Trophoblast cell (in vitro differentiated cells and primary cell): ENCODE results near the gene DISP2.

Experiments
- DNase-seq, 2 donors: peaks; one replicate each; pipeline ENCODE4 v3.0.0-alpha.2; 2016
- H2AFZ ChIP-seq: 2 replicates; pipeline ENCODE4 v1.6.1; 2013; ENCODE audit warnings: low read length, moderate library complexity, mild to moderate bottlenecking; ENCODE audit not compliant: insufficient read depth, poor library complexity
- H2AK5ac ChIP-seq: 2 replicates; pipeline ENCODE4 v1.6.1; 2013; ENCODE audit warnings: mild to moderate bottlenecking, low read length
- H2BK120ac ChIP-seq: 2 replicates; pipeline ENCODE4 v1.6.1; 2013; ENCODE audit warnings: low read length, mild to moderate bottlenecking, moderate library complexity; ENCODE audit not compliant: insufficient read depth, poor library complexity
- H2BK12ac ChIP-seq: 2 replicates; pipeline ENCODE4 v1.6.1; 2013; ENCODE audit warnings: mild to moderate bottlenecking, low read length, moderate library complexity
- H2BK5ac ChIP-seq: 2 replicates; pipeline ENCODE4 v1.6.1; 2013; ENCODE audit warnings: low read length, low read depth, moderate library complexity, mild to moderate bottlenecking; ENCODE audit not compliant: poor library complexity
- H3K14ac ChIP-seq: 2 replicates; pipeline ENCODE4 v1.6.1; 2013; ENCODE audit warnings: mild to moderate bottlenecking, low read length
- H3K18ac ChIP-seq: 2 replicates; pipeline ENCODE4 v1.6.1; 2013; ENCODE audit warnings: mild to moderate bottlenecking, low read length
- H3K23ac ChIP-seq: 2 replicates; pipeline ENCODE4 v1.6.1; 2013; ENCODE audit warnings: low read length
- H3K27ac ChIP-seq: 2 replicates; pipeline ENCODE4 v1.5.1; 2013; ENCODE audit warnings: low read depth, mild to moderate bottlenecking, inconsistent platforms, low read length, moderate library complexity
- H3K27me3 ChIP-seq: 2 replicates; pipeline ENCODE4 v1.6.1; 2013; ENCODE audit warnings: inconsistent platforms, mild to moderate bottlenecking, low read length, moderate library complexity; ENCODE audit not compliant: insufficient read depth
- H3K36me3 ChIP-seq, 2 experiments: 1 replicate in 1 of 2; 2 replicates in 1 of 2; pipeline ENCODE4 v1.6.1; 2013; ENCODE audit warnings: low read length in 2 of 2, mild to moderate bottlenecking in 2 of 2, moderate library complexity in 1 of 2; ENCODE audit not compliant: insufficient read depth in 2 of 2, control insufficient read depth in 1 of 2
- H3K4ac ChIP-seq: 2 replicates; pipeline ENCODE4 v1.6.1; 2013; ENCODE audit warnings: low read depth, mild to moderate bottlenecking, low read length, moderate library complexity
- H3K4me1 ChIP-seq, 2 experiments: 1 replicate in 1 of 2; 2 replicates in 1 of 2; pipeline ENCODE4 v1.6.1; 2013; ENCODE audit warnings: low read length in 2 of 2, mild to moderate bottlenecking in 2 of 2, moderate library complexity in 1 of 2; ENCODE audit not compliant: insufficient read depth in 2 of 2, control insufficient read depth in 1 of 2
- H3K4me2 ChIP-seq: 2 replicates; pipeline ENCODE4 v1.6.1; 2013; ENCODE audit warnings: inconsistent platforms, mild to moderate bottlenecking, low read length, moderate library complexity
- H3K4me3 ChIP-seq: 2 replicates; pipeline ENCODE4 v1.5.1; 2013; ENCODE audit warnings: mild to moderate bottlenecking, low read depth, low read length, inconsistent platforms
- H3K79me1 ChIP-seq: one replicate; pipeline ENCODE4 v1.6.1; 2013; ENCODE audit warnings: low read length
- H3K79me2 ChIP-seq: 2 replicates; pipeline ENCODE4 v1.6.1; 2013; ENCODE audit warnings: low read length, mild to moderate bottlenecking; ENCODE audit not compliant: control insufficient read depth, insufficient read depth, poor library complexity
- H3K9ac ChIP-seq: 2 replicates; pipeline ENCODE4 v1.6.1; 2013; ENCODE audit warnings: mild to moderate bottlenecking, low read length
- H3K9me3 ChIP-seq: 2 replicates; pipeline ENCODE4 v1.6.1; 2013; ENCODE audit warnings: low read depth, mild to moderate bottlenecking, control low read depth, inconsistent platforms, low read length; ENCODE audit not compliant: insufficient read depth
- H4K12ac ChIP-seq: 2 replicates; pipeline ENCODE4 v1.6.1; 2013; ENCODE audit warnings: low read depth, mild to moderate bottlenecking, low read length, moderate library complexity
- H4K8ac ChIP-seq: 2 replicates; pipeline ENCODE4 v1.6.1; 2013; ENCODE audit warnings: low read depth, mild to moderate bottlenecking, low read length, moderate library complexity
- H4K91ac ChIP-seq: one replicate; pipeline ENCODE4 v1.6.1; 2013; ENCODE audit warnings: low read depth, mild to moderate bottlenecking, low read length, moderate library complexity
- WGBS: extraction: QIAGEN DNeasy Blood & Tissue Kit; methylation state at CpG from one replicate; pipeline ENCODE4 v1.1.7; 2013; ENCODE audit warnings: missing lambda C conversion rate; ENCODE audit not compliant: insufficient read length, insufficient coverage; ENCODE audit errors: extremely low coverage; 5-methylcytosine and 5-hydroxymethylcytosine counted together

The DISP2 gene

GRCh38 chr15:40310993-40311392 is 47.0 kb upstream of the DISP2 start:
- no peak overlapping the region for H3K4ac ChIP-seq
- no peak overlapping the region for H3K23ac ChIP-seq
- H3K4me2 ChIP-seq = no peak overlapping the region
- no peak overlapping the region for H3K18ac ChIP-seq
- H3K9me3 ChIP-seq = no peaks in the 10 kb centered on the region
- H4K91ac ChIP-seq = no peak overlapping the region
- no peak overlapping the region for H2AK5ac ChIP-seq
- H2BK120ac ChIP-seq = no peak overlapping the region
- no peak overlapping the region for H3K14ac ChIP-seq
- no peak overlapping the region for H3K27ac ChIP-seq
- no peak overlapping the region for H2BK5ac ChIP-seq
- H3K4me1 ChIP-seq = peaks cover 7 to 12% of the 10 kb centered on the region in 2 experiments
- no peak overlapping the region for H4K12ac ChIP-seq
- no peak overlapping the region for H4K8ac ChIP-seq
- H3K9ac ChIP-seq = no peak overlapping the region
- no peak overlapping the region for H2AFZ ChIP-seq
- whole genome bisulfite sequencing = no CpG with 5 or more reads among the region's 3 CpGs
- no peaks in the 10 kb centered on the region for H3K36me3 ChIP-seq
- no peak overlapping the region for H3K4me3 ChIP-seq
- H2BK12ac ChIP-seq = no peak overlapping the region
- no peaks in the 10 kb centered on the region for H3K79me2 ChIP-seq
- DNase-seq = no peak
- no peaks in the 10 kb centered on the region for H3K27me3 ChIP-seq
- H3K79me1 ChIP-seq = no peaks in the 10 kb centered on the region

DNA sequence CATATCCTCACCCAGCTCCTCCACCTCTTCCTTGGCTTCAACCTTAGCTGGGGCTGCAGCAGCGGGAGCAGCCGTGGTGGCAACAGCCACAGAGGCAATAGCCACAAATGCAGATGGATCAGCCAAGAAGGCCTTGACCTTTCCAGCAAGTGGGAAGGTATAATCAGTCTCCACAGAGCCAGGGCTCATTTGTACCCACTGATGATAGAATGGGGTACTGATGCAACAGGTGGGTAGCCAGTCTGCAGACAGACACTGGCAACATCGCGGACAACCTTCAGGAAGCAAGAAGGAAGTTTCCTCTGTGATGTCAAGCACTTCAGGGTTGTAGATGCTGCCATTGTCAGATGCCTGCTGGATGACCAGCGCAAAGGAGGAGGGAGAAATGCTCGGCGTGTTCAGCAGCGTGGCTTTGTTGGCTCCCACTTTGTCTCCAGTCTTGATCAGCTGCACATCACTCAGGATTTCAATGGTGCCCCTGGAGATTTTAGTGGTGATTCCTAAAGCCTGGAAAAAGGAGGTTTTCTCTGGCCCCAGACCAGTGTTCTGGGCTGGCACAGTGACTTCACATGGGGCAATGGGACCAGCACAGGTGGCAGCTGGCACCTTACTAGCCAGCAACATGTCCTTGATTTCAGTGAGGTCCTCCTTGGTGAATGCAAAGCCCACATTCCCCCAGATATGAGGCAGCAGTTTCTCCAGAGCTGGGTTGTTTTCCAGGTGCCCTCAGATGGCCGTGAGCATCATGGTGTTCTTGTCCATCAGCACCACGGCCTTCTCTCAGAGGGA is 45.5 kb upstream of the DISP2 start:
- H3K36me3 ChIP-seq = no peaks in the 10 kb centered on the region
- no peak overlapping the region for H2AK5ac ChIP-seq
- H4K12ac ChIP-seq = no peak overlapping the region
- H4K8ac ChIP-seq = no peak overlapping the region
- H3K27me3 ChIP-seq = no peaks in the 10 kb centered on the region
- H3K18ac ChIP-seq = no peak overlapping the region
- no peak overlapping the region for H2AFZ ChIP-seq
- no peaks in the 10 kb centered on the region for H3K79me1 ChIP-seq
- no peak overlapping the region for H3K4ac ChIP-seq
- no CpG with 5 or more reads among the region's 10 CpGs for WGBS
- no peak overlapping the region for H4K91ac ChIP-seq
- H3K79me2 ChIP-seq = no peaks in the 10 kb centered on the region
- H3K9me3 ChIP-seq = no peaks in the 10 kb centered on the region
- no peak overlapping the region for H3K14ac ChIP-seq
- H3K23ac ChIP-seq = no peak overlapping the region
- H2BK5ac ChIP-seq = no peak overlapping the region
- H3K4me3 ChIP-seq = no peak overlapping the region
- no peak overlapping the region for H2BK12ac ChIP-seq
- H3K4me2 ChIP-seq = no peak overlapping the region
- peaks cover 6 to 10% of the 10 kb centered on the region in 2 experiments for H3K4me1 ChIP-seq
- DNase-seq = no peak
- H3K27ac ChIP-seq = no peak overlapping the region
- H2BK120ac ChIP-seq = no peak overlapping the region
- no peak overlapping the region for H3K9ac ChIP-seq

DNA sequence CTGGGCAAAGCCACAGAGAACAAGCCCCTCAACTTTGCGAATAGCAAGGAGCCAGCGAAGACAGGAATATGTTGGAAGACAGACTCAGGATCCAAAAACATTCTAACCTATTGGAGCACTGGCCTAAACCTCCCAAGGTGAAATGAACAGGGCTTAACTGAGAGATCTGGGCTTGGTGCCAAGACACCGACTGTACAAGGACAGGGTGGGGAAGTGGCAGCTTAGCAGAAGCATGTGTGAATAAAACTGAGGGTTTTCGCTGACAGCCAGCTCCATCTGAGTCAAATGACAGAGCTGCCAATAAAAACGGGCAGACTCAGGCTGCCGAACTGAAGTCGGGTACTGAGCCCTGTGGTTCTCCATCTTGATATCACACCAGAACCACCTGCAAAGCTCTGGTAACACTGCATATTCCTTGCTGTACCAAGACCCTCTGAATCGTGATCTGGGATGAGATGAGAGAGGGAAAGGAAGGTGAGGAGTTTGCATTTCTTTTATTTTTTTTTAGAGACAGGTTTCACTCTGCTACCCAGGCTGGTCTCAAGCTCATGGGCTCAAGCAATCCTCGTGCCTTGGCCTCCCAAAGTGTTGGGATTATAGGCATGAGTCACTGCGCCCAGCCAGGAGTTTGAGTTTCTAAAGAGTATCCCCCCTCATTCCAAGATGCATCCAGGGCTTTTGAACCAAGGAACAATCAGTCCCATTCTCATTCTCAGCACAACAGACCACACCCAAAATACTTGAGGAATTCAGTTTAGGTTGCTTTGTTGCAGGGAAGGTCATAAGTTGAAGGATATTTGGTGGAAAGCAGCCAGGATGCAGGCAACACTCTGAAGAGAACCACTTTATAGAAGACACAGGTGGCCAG is 44.3 kb upstream of the DISP2 start:
- H3K9me3 ChIP-seq = no peaks in the 10 kb centered on the region

GRCh38 chr15:40314723-40315276 is 43.2 kb upstream of the DISP2 start:
- Histone ChIP-seq H2BK12ac (no peak overlapping the region), H2AK5ac (no peak overlapping the region), H3K18ac (no peak overlapping the region), H2BK120ac (no peak overlapping the region), H4K12ac (no peak overlapping the region), H3K4me2 (no peak overlapping the region), H4K91ac (no peak overlapping the region), H3K23ac (no peak overlapping the region), H4K8ac (no peak overlapping the region), H3K4ac (no peak overlapping the region), H3K14ac (no peak overlapping the region), H3K9ac (no peak overlapping the region), H3K27ac (no peak overlapping the region), H3K36me3 (no peaks in the 10 kb centered on the region), H3K4me3 (no peak overlapping the region), H3K27me3 (no peaks in the 10 kb centered on the region), H3K4me1 (peaks cover 0 to under 1% of the 10 kb centered on the region in 2 experiments), H2BK5ac (no peak overlapping the region), H3K9me3 (no peaks in the 10 kb centered on the region), H3K79me1 (no peaks in the 10 kb centered on the region), H2AFZ (no peak overlapping the region), H3K79me2 (no peaks in the 10 kb centered on the region)
- no peak for DNase-seq
- WGBS = no CpG with 5 or more reads among the region's 4 CpGs

More for the DNA sequence above, 44.3 kb upstream of the DISP2 start:
- Histone ChIP-seq H3K4me2 (no peak overlapping the region), H3K27me3 (no peaks in the 10 kb centered on the region), H3K4ac (no peak overlapping the region), H3K18ac (no peak overlapping the region), H3K36me3 (no peaks in the 10 kb centered on the region), H2BK5ac (no peak overlapping the region), H3K14ac (no peak overlapping the region), H2AK5ac (no peak overlapping the region), H3K79me1 (no peaks in the 10 kb centered on the region), H2AFZ (no peak overlapping the region), H3K4me3 (no peak overlapping the region), H2BK120ac (no peak overlapping the region), H3K9ac (no peak overlapping the region), H3K27ac (no peak overlapping the region), H3K23ac (no peak overlapping the region), H3K4me1 (peaks cover 0 to 3% of the 10 kb centered on the region in 2 experiments), H4K91ac (no peak overlapping the region), H3K79me2 (no peaks in the 10 kb centered on the region), H4K8ac (no peak overlapping the region), H2BK12ac (no peak overlapping the region), H4K12ac (no peak overlapping the region)
- no peak for DNase-seq
- no CpG with 5 or more reads among the region's 10 CpGs for WGBS
